AG09319 (cell line): ENCODE data around the gene ZNRF3.

Experiments
- DNase-seq: peaks from one replicate; pipeline ENCODE4 v3.0.0-alpha.2; 2010; ENCODE audit warnings: low read depth; ENCODE audit errors: extremely low read depth
- TF ChIP-seq, protein P1 (sequence below): IDR thresholded peaks from 2 replicates; pipeline ENCODE4 v1.5.1; 2011; ENCODE audit warnings: low read depth, mild to moderate bottlenecking, inconsistent platforms, low read length, moderate library complexity

The ZNRF3 gene

DNA sequence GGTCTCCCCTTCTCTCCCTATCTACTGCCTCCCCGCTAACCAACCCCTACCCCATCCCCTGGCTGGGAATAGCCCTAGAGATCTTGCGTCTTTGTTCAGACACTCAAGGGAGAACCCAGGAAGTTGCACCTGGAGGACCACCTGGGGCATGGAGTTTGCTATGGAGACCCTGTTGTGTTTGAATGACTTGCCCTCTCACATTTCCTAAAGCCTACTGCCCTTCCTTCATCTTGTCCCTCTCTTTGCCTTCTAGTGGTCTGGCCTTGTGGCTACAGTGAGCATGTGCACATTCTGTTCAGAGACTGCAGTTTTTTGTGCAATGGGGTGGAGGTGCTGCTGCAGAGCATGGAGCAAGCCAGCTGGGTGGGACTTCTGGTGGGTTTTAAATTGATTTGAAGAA is 42.5 kb downstream of the ZNRF3 start:
- no peak for DNase-seq
- TF ChIP-seq, protein P1, sequence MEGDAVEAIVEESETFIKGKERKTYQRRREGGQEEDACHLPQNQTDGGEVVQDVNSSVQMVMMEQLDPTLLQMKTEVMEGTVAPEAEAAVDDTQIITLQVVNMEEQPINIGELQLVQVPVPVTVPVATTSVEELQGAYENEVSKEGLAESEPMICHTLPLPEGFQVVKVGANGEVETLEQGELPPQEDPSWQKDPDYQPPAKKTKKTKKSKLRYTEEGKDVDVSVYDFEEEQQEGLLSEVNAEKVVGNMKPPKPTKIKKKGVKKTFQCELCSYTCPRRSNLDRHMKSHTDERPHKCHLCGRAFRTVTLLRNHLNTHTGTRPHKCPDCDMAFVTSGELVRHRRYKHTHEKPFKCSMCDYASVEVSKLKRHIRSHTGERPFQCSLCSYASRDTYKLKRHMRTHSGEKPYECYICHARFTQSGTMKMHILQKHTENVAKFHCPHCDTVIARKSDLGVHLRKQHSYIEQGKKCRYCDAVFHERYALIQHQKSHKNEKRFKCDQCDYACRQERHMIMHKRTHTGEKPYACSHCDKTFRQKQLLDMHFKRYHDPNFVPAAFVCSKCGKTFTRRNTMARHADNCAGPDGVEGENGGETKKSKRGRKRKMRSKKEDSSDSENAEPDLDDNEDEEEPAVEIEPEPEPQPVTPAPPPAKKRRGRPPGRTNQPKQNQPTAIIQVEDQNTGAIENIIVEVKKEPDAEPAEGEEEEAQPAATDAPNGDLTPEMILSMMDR = no peak

DNA sequence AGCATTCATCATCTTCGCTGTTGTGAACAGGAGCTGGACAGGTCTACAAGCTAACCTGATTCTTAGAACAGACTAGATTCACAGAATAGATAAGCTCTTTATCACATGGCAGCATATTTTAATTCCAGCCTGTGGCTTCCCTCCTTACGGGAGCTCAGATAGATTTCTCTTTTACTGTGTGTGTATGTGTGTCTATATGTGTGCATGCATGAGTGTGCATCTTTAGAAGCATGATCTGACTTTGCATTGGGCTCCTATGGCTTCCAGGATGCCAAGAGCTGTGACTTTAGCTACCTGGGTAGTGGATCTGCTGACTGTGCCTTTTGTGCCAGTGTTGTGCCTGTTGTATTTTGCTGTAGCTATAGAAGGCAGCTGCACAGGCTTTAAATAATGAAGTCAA is 44.3 kb downstream of the ZNRF3 start:
- no peak for DNase-seq
- TF ChIP-seq, protein P1 = no peak

DNA sequence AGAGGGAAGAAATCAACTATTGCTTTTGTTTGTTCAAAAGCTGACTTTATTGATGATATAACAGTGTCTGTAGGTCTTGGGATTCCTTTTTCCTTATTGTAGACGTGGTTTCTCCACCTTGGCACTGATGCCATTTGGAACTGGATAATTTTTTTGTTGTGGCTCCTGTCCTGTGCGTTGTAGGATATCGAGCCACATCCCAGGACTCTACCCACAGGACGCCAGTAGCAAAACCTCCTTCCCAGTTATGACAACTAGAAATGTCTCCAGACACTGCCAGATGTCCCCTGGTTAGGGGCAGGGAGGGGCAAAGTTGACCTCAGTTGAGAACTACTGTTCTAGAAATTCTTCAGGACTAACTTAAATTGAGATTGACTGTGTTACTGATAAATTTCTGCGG is 45.8 kb downstream of the ZNRF3 start:
- no peak for DNase-seq
- TF ChIP-seq, protein P1 = no peak

DNA sequence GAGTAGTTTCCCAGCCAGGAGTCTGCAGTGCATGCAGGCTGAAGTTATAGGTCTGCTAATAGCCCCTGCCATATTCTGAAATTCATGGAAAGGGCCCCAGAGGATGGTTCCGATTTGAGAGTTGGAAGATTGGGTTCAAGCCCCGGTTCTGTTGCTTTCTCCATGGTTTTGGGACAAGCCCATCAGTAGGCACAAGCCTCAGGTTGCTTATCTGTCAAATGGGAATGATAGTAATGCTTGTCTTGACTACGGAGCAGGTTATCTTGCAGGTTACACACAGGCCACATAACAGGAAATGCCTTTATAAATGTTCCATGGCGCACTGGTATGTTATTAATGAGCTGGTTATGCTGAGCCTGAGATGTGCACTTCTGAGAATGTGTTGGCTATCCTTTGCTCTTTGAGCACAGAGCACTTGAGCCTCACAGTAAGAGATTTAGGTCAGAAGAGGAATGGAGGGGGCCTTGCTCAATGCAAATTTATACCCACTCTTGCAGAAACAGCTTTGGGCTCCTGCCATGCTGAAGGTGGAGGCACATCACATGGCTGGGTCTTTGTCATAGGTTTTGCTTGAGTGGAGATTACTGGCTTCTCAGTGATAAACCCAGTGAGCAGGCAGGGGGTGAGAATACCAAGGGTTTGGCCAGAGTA is 47.1 kb downstream of the ZNRF3 start:
- DNase-seq = peak; percentile 4
- TF ChIP-seq, protein P1 = no peak

DNA sequence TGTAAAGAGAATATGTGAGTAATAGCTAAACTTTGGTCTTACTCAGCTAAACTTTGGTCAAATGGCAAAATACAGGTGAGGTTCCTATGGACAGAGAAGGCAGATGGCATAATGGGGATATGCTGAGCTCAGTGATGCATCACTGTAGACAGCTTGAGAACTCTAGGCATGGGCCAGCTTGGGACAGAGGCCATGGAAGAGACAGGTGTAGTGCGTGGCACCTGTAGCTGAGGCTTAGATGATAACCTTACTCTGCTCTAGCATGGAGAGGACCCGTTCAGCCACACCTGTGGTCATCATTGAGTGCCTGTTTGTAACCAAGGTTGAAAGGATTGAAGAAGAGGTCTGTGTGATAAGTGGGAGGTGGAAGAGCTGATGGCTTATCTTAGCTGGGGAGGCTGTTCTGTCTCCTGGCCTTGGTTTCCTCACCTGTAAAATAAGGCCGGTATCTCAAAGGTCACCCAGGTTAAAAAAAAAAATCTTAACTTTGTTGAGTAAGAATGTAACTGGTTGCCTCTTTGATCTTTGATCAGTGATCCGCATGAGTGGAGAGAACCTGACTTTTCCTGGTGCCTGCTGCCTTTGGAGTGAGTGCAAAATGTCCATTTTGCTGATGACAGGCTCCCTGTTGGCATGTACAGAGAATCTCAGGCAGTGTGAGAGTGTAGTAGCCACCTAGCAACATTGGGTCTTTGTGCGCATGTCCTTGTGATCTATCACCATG is 48.6 kb downstream of the ZNRF3 start:
- TF ChIP-seq, protein P1 = no peak
- no peak for DNase-seq

DNA sequence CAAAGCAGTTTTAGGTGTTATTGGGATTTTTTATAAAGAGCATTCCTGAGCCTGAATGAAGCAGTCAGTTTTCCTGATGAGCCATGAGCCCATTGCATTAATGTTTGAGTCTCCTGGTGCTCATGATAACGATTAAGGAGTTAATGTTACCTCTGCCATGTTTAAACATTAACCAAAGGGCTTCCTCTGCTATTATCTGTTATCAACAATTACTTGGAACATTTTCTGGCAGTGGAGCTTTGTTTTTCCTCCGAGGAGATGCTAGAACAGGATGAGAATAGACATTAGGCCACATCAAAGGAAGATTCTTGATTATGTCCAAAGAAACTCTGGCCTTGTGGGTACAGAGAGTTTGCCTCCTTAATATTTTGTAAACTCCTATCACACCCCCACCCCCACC is 49.9 kb downstream of the ZNRF3 start:
- TF ChIP-seq, protein P1 = no peak
- DNase-seq = no peak

DNA sequence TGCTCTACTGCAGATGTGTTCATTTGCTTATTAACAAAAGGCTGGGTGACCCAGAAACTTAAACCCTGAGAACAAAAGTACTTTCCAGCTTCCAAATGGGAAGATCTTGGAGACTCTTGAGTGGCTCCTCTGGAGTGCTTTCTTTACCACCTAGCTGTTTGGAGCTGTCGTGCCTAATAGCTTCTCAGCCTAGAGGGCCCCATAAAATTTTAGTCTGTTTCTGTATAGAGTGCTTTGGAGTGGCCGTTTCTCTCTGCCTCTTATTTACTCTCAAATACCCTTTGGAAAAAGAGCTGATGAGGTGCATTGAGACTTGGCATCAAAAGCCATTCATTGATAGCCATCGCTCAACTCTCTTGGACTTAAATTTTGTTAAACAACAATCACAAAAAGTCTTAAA is 50.7 kb downstream of the ZNRF3 start:
- TF ChIP-seq, protein P1 = no peak
- DNase-seq = no peak
